ENCODE measurements around the gene DAPL1. TPM values are rescaled to one million over a fixed set of nuclear protein-coding genes. Genes with fewer than 3 reads are reported as not detected.

Gene DAPL1
- total RNA-seq, 2 donors from 2014 or later = not detected

DNA sequence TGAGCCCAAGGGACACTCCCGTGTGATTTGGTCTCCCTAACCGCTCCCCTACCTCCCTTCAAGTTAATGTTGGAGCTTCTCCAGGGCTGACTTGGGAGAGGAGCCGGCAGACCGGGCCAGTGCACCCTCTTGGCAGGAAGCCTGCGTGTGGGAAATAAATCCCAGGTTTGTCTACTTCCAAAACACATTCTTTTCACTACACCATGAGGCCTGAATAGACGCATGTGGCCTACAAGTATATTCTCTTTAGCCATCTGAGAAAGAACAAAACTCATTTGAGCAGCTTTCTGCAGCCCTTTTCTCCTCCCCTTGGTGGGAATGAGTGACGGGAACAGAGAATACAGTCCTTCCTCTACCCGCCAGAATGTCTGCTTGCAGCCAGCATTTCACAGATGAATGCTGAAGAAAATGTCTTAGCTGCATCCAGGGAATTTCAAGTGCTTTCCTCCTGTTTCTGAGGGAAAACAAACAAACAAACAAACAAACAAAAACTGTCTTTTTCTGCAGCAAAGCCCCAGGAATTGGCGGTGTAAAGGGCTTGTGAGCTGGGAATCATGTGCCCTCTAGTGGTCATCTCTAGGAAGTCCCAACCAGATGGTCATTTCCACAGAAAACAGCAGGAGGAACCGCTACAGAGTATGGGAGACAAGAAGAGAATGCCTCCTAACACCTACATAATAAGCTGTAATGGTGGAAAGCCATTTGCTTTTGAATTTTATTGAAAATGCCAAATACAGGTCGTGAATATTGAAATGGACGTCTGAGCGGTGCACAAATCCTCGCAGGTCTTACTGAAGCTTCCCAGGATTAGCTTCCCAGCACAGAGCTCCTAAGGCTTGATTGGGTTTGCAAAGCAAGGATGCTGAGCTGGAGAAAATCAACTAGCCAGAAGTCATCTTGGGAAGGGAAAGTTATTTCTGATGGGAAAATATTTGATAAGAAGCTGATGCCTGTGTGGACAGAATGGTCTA, 41.2 kb upstream of the DAPL1 start:
- H3K36me3 Mint-ChIP-seq (ENCODE audit: low read depth) = no peaks in the 10 kb centered on the region
- H3K4me3 ChIP-seq (ENCODE audit: low read length) = no peak overlapping the region
- no peak overlapping the region for H3K27ac ChIP-seq (ENCODE audit: low read depth, low read length)
- H3K27me3 Mint-ChIP-seq (ENCODE audit: insufficient read depth) = peaks cover 8% of the 10 kb centered on the region
- no peak overlapping the region for H3K4me3 Mint-ChIP-seq
- H3K27me3 ChIP-seq (ENCODE audit: control insufficient read depth, insufficient read depth, low read length, poor library complexity, severe bottlenecking) = no peaks in the 10 kb centered on the region
- no peaks in the 10 kb centered on the region for H3K36me3 ChIP-seq (ENCODE audit: control insufficient read depth, insufficient read depth, low read length)
- H3K4me1 ChIP-seq (ENCODE audit: control insufficient read depth, insufficient read depth, low read length) = peaks cover 4% of the 10 kb centered on the region
- H3K9me3 ChIP-seq (ENCODE audit: control insufficient read depth, low read length) = peaks cover under 1% of the 10 kb centered on the region
- TF ChIP-seq, protein P1, sequence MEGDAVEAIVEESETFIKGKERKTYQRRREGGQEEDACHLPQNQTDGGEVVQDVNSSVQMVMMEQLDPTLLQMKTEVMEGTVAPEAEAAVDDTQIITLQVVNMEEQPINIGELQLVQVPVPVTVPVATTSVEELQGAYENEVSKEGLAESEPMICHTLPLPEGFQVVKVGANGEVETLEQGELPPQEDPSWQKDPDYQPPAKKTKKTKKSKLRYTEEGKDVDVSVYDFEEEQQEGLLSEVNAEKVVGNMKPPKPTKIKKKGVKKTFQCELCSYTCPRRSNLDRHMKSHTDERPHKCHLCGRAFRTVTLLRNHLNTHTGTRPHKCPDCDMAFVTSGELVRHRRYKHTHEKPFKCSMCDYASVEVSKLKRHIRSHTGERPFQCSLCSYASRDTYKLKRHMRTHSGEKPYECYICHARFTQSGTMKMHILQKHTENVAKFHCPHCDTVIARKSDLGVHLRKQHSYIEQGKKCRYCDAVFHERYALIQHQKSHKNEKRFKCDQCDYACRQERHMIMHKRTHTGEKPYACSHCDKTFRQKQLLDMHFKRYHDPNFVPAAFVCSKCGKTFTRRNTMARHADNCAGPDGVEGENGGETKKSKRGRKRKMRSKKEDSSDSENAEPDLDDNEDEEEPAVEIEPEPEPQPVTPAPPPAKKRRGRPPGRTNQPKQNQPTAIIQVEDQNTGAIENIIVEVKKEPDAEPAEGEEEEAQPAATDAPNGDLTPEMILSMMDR (conservative IDR thresholded peaks at IDR 0.05) = peak; percentile 94
- WGBS, 2 experiments (ENCODE audit: insufficient coverage in 1 of 2, insufficient read length in 1 of 2) = 51 to 55% methylated on average over 10 to 14 of the region's 14 CpGs
- H3K4me1 Mint-ChIP-seq = peaks cover 5% of the 10 kb centered on the region
- H3K27ac Mint-ChIP-seq = no peak overlapping the region
- peak; percentile 79 for DNase-seq
- H3K9me3 Mint-ChIP-seq = peaks cover 3% of the 10 kb centered on the region
- H3K9ac ChIP-seq (ENCODE audit: extremely low read depth, low read length, poor library complexity, severe bottlenecking) = no peak overlapping the region

DNA sequence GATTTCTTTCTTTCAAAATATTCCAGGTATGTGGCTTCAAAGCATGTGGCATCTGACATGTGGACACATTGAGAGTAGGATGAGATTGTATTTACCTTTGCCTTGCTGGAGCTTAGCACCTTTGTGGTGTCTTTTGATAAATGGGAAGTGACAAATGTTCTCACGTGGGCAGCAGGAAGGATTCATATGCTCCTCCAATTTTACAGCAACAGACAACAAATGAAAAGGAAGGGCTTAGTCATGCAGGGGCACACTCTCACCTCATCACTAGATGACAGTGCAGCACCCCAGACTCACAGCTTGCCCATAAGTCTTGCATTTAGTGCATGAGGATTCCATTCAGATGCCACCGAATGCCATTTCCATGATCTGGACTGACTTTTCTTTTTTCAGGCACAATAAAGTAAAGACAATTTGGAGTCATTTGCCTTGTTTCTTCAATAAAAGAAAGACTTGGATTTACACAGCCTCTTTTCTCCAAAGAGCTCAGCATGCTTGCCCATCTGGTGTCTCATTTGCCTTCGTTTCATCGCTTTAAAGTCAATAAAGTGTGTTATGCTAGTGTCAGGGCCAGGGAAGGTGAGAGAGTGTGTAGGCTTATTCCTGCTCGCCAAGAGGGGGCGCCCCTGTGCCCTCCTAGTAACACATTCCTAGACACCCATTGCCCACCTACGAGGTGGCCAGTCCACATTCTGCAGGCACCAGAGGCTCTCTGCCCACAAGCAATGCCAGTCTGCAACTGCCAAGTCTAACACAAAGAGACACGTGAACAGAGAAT, 39.6 kb upstream of the DAPL1 start:
- TF ChIP-seq, protein P1 (conservative IDR thresholded peaks at IDR 0.05) = peak; percentile 80
- Mint-ChIP-seq H3K4me1 (peaks cover 5% of the 10 kb centered on the region), H3K27ac (no peak overlapping the region), H3K27me3 (ENCODE audit: insufficient read depth) (peaks cover 6% of the 10 kb centered on the region), H3K9me3 (peaks cover 3% of the 10 kb centered on the region), H3K36me3 (ENCODE audit: low read depth) (no peaks in the 10 kb centered on the region), H3K4me3 (no peak overlapping the region)
- Histone ChIP-seq H3K9me3 (ENCODE audit: control insufficient read depth, low read length) (peaks cover 4% of the 10 kb centered on the region), H3K27me3 (ENCODE audit: control insufficient read depth, insufficient read depth, low read length, poor library complexity, severe bottlenecking) (no peaks in the 10 kb centered on the region), H3K4me3 (ENCODE audit: low read length) (no peak overlapping the region), H3K4me1 (ENCODE audit: control insufficient read depth, insufficient read depth, low read length) (peaks cover 4% of the 10 kb centered on the region), H3K27ac (ENCODE audit: low read depth, low read length) (no peak overlapping the region), H3K9ac (ENCODE audit: extremely low read depth, low read length, poor library complexity, severe bottlenecking) (no peak overlapping the region), H3K36me3 (ENCODE audit: control insufficient read depth, insufficient read depth, low read length) (no peaks in the 10 kb centered on the region)
- peak; percentile 82 for DNase-seq
- 66 to 67% methylated on average over 4 to 8 of the region's 8 CpGs for WGBS, 2 experiments (ENCODE audit: insufficient coverage in 1 of 2, insufficient read length in 1 of 2)

DNA sequence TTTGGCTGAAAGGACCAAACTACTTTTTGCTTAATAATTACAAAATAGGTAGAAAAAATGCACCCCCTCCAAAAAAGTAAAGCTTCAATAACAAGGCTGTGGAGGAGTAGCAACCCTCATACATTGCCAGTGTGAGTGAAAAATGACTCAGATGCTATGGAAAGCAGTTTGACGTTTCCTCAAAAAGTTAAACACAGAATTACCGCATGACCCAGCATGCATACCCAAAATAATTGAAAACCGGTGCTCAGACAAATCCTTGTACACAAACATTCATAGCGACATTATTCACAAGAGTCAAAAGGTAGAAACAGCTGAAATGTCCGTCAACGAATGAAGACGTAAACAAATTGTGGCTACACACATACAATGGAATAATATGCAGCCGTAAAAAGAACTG, 38.8 kb upstream of the DAPL1 start:
- Histone ChIP-seq H3K36me3 (ENCODE audit: control insufficient read depth, insufficient read depth, low read length) (no peaks in the 10 kb centered on the region), H3K9me3 (ENCODE audit: control insufficient read depth, low read length) (peaks cover 4% of the 10 kb centered on the region), H3K9ac (ENCODE audit: extremely low read depth, low read length, poor library complexity, severe bottlenecking) (no peak overlapping the region), H3K4me3 (ENCODE audit: low read length) (no peak overlapping the region), H3K27me3 (ENCODE audit: control insufficient read depth, insufficient read depth, low read length, poor library complexity, severe bottlenecking) (no peaks in the 10 kb centered on the region), H3K27ac (ENCODE audit: low read depth, low read length) (no peak overlapping the region), H3K4me1 (ENCODE audit: control insufficient read depth, insufficient read depth, low read length) (peaks cover 4% of the 10 kb centered on the region)
- TF ChIP-seq, protein P1 (conservative IDR thresholded peaks at IDR 0.05) = no peak
- no peak for DNase-seq
- Mint-ChIP-seq H3K9me3 (peaks cover 3% of the 10 kb centered on the region), H3K36me3 (ENCODE audit: low read depth) (no peaks in the 10 kb centered on the region), H3K27ac (no peak overlapping the region), H3K4me1 (peaks cover 6% of the 10 kb centered on the region), H3K4me3 (no peak overlapping the region), H3K27me3 (ENCODE audit: insufficient read depth) (no peaks in the 10 kb centered on the region)
- 95 to 96% methylated on average over 8 of the region's 8 CpGs for WGBS, 2 experiments (ENCODE audit: insufficient coverage in 1 of 2, insufficient read length in 1 of 2)

Data from endodermal cell (in vitro differentiated cells).